Smooth muscle cell (in vitro differentiated cells): ENCODE measurements around the gene ACOXL. TPM values are rescaled to one million over a fixed set of nuclear protein-coding genes. Genes with fewer than 3 reads are reported as not detected.

Source experiments
- DNase-seq: peaks from one replicate; lab custom pipeline; 2025; ENCODE audit not compliant: unreplicated experiment; lab: John Stamatoyannopoulos, UW
- H2AFZ ChIP-seq: fragments of 200-600 bp; sonication (generic); 2 replicates; pipeline ENCODE4 v1.6.0; 2016; ENCODE audit warnings: antibody characterized with exemption, low read depth, mild to moderate bottlenecking
- H3F3A ChIP-seq: fragments of 200-600 bp; sonication (generic); 2 replicates; pipeline ENCODE4 v1.6.0; 2017; ENCODE audit warnings: antibody characterized with exemption, low read depth
- H3K27ac ChIP-seq: fragments of 200-600 bp; sonication (generic); 2 replicates; pipeline ENCODE4 v1.5.1; 2016; ENCODE audit warnings: low read depth, mild to moderate bottlenecking
- H3K27me3 ChIP-seq: fragments of 200-600 bp; sonication (generic); 2 replicates; pipeline ENCODE4 v1.6.1; 2016; ENCODE audit warnings: low read depth, mild to moderate bottlenecking
- H3K36me3 ChIP-seq: fragments of 200-600 bp; sonication (generic); 2 replicates; pipeline ENCODE4 v1.5.1; 2016; ENCODE audit warnings: low read depth
- H3K4me1 ChIP-seq: fragments of 200-600 bp; sonication (generic); 2 replicates; pipeline ENCODE4 v1.5.1; 2016; ENCODE audit warnings: low read depth
- H3K4me2 ChIP-seq: fragments of 200-600 bp; sonication (generic); 2 replicates; pipeline ENCODE4 v1.6.0; 2016; ENCODE audit warnings: mild to moderate bottlenecking
- H3K4me3 ChIP-seq: fragments of 200-600 bp; sonication (generic); 2 replicates; pipeline ENCODE4 v1.5.1; 2016; ENCODE audit warnings: mild to moderate bottlenecking
- H3K79me2 ChIP-seq: fragments of 200-600 bp; sonication (generic); 2 replicates; pipeline ENCODE4 v1.6.0; 2016; ENCODE audit warnings: low read depth, mild to moderate bottlenecking
- H3K9ac ChIP-seq: fragments of 200-600 bp; sonication (generic); 2 replicates; pipeline ENCODE4 v1.6.0; 2016; ENCODE audit warnings: low read depth
- H3K9me3 ChIP-seq: fragments of 200-600 bp; sonication (generic); replicated peaks from 2 replicates; pipeline ENCODE4 v1.5.1; 2016; ENCODE audit warnings: low read depth
- H4K20me1 ChIP-seq: fragments of 200-600 bp; sonication (generic); 2 replicates; pipeline ENCODE4 v1.6.0; 2016; ENCODE audit warnings: low read depth
- CTCF ChIP-seq: fragments of 200-600 bp; sonication (generic); IDR thresholded peaks from 2 replicates; pipeline ENCODE4 v1.5.1; 2017; ENCODE audit warnings: borderline replicate concordance, mild to moderate bottlenecking, antibody characterized with exemption; ENCODE audit not compliant: insufficient read depth, poor library complexity, severe bottlenecking
- WGBS: methylation state at CpG from one replicate; pipeline ENCODE4 v1.1.7; 2016; ENCODE audit warnings: low lambda C conversion rate; 5-methylcytosine and 5-hydroxymethylcytosine counted together
- polyA plus RNA-seq: library from polyadenylated mRNA; unstranded; fragments of >200 nt; fragmentation: Nextera tagmentation; extraction: Ambion mirVana; gene quantifications from 2 replicates; pipeline ENCODE4 v1.2.1, GENCODE V29; 2016
- total RNA-seq: library from RNA; depleted of rRNA; stranded (reverse); fragments of >200 nt; gene quantifications from 2 replicates; pipeline ENCODE4 v1.2.3, GENCODE V29; 2014

The ACOXL gene
- total and polyA plus RNA-seq, 2 experiments from 2014 or later = not detected

GRCh38 chr2:110834134-110834827 is 101.9 kb downstream of the ACOXL start:
- no peak overlapping the region for H3K9ac ChIP-seq
- 37% methylated on average over 7 of the region's 7 CpGs for WGBS
- H3K4me2 ChIP-seq = no peak overlapping the region

GRCh38 chr2:110836671-110837070 is 104.3 kb downstream of the ACOXL start:
- Histone ChIP-seq H3K4me1 (peaks cover 28% of the 10 kb centered on the region), H3K27me3 (peaks cover 38% of the 10 kb centered on the region), H3K9me3 (no peaks in the 10 kb centered on the region), H3F3A (no peaks in the 10 kb centered on the region), H3K27ac (no peak overlapping the region), H4K20me1 (no peaks in the 10 kb centered on the region), H3K36me3 (no peaks in the 10 kb centered on the region), H3K4me3 (no peak overlapping the region), H3K4me2 (no peak overlapping the region), H2AFZ (no peak overlapping the region), H3K79me2 (no peaks in the 10 kb centered on the region), H3K9ac (no peak overlapping the region)
- WGBS = 87% methylated on average over 8 of the region's 8 CpGs
- DNase-seq = no peak
- TF ChIP-seq CTCF = no peak

More at GRCh38 chr2:110834134-110834827, 101.9 kb downstream of the ACOXL start:
- Histone ChIP-seq H3F3A (no peaks in the 10 kb centered on the region), H3K4me1 (peaks cover 27% of the 10 kb centered on the region), H3K79me2 (no peaks in the 10 kb centered on the region), H3K27me3 (peaks cover 29% of the 10 kb centered on the region), H3K27ac (no peak overlapping the region), H2AFZ (no peak overlapping the region), H3K4me3 (no peak overlapping the region), H4K20me1 (no peaks in the 10 kb centered on the region), H3K36me3 (no peaks in the 10 kb centered on the region), H3K9me3 (no peaks in the 10 kb centered on the region)
- no peak for TF ChIP-seq CTCF
- no peak for DNase-seq

- H3F3A ChIP-seq = no peaks in the 10 kb centered on the region
- no peak for TF ChIP-seq CTCF
- 72% methylated on average over 13 of the region's 13 CpGs for WGBS
- H3K79me2 ChIP-seq = no peaks in the 10 kb centered on the region
- H3K9me3 ChIP-seq = no peaks in the 10 kb centered on the region
- no peaks in the 10 kb centered on the region for H4K20me1 ChIP-seq
- H2AFZ ChIP-seq = no peak overlapping the region
- no peak for DNase-seq
- H3K36me3 ChIP-seq = no peaks in the 10 kb centered on the region
- no peak overlapping the region for H3K4me3 ChIP-seq
- H3K9ac ChIP-seq = no peak overlapping the region
- no peak overlapping the region for H3K27ac ChIP-seq
- peaks cover 28% of the 10 kb centered on the region for H3K4me1 ChIP-seq
- H3K27me3 ChIP-seq = peaks cover 43% of the 10 kb centered on the region
- no peak overlapping the region for H3K4me2 ChIP-seq
Measured at GRCh38 chr2:110837446-110838409, 105.4 kb downstream of the ACOXL start.
